D341Med (cell line): ENCODE data around the gene STK32B.
"Not testable (repeated sequence)": the region's sequence is repeated elsewhere in the genome, so short reads cannot be mapped to it uniquely, and the experiment has no call there.

ENCODE experiments used
- DNase-seq: peaks from one replicate; pipeline ENCODE4 v3.0.0; 2012; ENCODE audit warnings: low spot score

The STK32B gene

GRCh38 chr4:5051278-5052203 lies at the start of gene STK32B:
Gene STK32B, plus strand, starts transcription at chr4:5051480.
- DNase-seq = peak; percentile 74

- DNase-seq = not testable (repeated sequence)
Measured at GRCh38 chr4:5001641-5002040, 49.6 kb upstream of the STK32B start.

- DNase-seq = no peak
Measured at GRCh38 chr4:5003372-5003857, 47.9 kb upstream of the STK32B start.

GRCh38 chr4:5003918-5004317 lies 47.4 kb upstream of the STK32B start:
- DNase-seq = no peak

GRCh38 chr4:5004496-5004895 lies 46.8 kb upstream of the STK32B start:
- DNase-seq = no peak

- not testable (repeated sequence) for DNase-seq
Measured at GRCh38 chr4:5006932-5007331, 44.3 kb upstream of the STK32B start.

GRCh38 chr4:5009796-5010195 lies 41.5 kb upstream of the STK32B start:
- no peak for DNase-seq

GRCh38 chr4:5010984-5011383 lies 40.3 kb upstream of the STK32B start:
- no peak for DNase-seq

- DNase-seq = no peak
Measured at GRCh38 chr4:5012244-5012898, 38.9 kb upstream of the STK32B start.

GRCh38 chr4:5012958-5013357 lies 38.3 kb upstream of the STK32B start:
- DNase-seq = no peak

GRCh38 chr4:5014007-5014682 lies 37.1 kb upstream of the STK32B start:
- peak; percentile 6 for DNase-seq

GRCh38 chr4:5018096-5018495 lies 33.2 kb upstream of the STK32B start:
- no peak for DNase-seq

GRCh38 chr4:5018603-5019002 lies 32.7 kb upstream of the STK32B start:
- no peak for DNase-seq

GRCh38 chr4:5019274-5019673 lies 32.0 kb upstream of the STK32B start, which contains the start of gene CYTL1:
Gene CYTL1, minus strand, starts transcription at chr4:5019458. Its CDS starts 13 bp downstream, at chr4:5019445.
- peak; percentile 43 for DNase-seq

GRCh38 chr4:5019796-5020195 lies 31.5 kb upstream of the STK32B start:
- no peak for DNase-seq

GRCh38 chr4:5020341-5020740 lies 30.9 kb upstream of the STK32B start:
- DNase-seq = no peak

GRCh38 chr4:5021546-5021945 lies 29.7 kb upstream of the STK32B start:
- no peak for DNase-seq

GRCh38 chr4:5024673-5025072 lies 26.6 kb upstream of the STK32B start:
- no peak for DNase-seq

GRCh38 chr4:5026371-5026770 lies 24.9 kb upstream of the STK32B start:
- DNase-seq = no peak

GRCh38 chr4:5027346-5027745 lies 23.9 kb upstream of the STK32B start:
- no peak for DNase-seq

GRCh38 chr4:5028480-5028879 lies 22.8 kb upstream of the STK32B start:
- no peak for DNase-seq

GRCh38 chr4:5029447-5029846 lies 21.8 kb upstream of the STK32B start:
- no peak for DNase-seq

- DNase-seq = no peak
Measured at GRCh38 chr4:5030221-5030620, 21.1 kb upstream of the STK32B start.
